ENCODE measurements around the gene ATP2B1. TPM values are rescaled to one million over a fixed set of nuclear protein-coding genes. Genes with fewer than 3 reads are reported as not detected.

Gene ATP2B1
- total and polyA plus RNA-seq, 2 donors (not counting 1 experiment from before 2014, with no cell fraction given) = 26.1 to 238 TPM

- H2AFZ ChIP-seq (ENCODE audit: insufficient read depth, low read depth, low read length, poor library complexity, severe bottlenecking) = no peak overlapping the region
- H3K36me3 ChIP-seq (replicated peaks in 1 of 2; ENCODE audit: control extremely low read depth in 1 of 2, control insufficient read depth in 1 of 2, extremely low read depth in 1 of 2, insufficient read depth in 2 of 2, low read length in 1 of 2) = no peaks in the 10 kb centered on the region
- Mint-ChIP-seq H3K27ac (peak overlapping the region; percentile 15), H3K9me3 (ENCODE audit: insufficient read depth) (peaks cover 12% of the 10 kb centered on the region), H3K27me3 (no peaks in the 10 kb centered on the region), H3K4me1 (peaks cover 16% of the 10 kb centered on the region), H3K4me3 (peak overlapping the region; percentile 93)
- intact Hi-C loops (cut with micrococcal nuclease) = no loop called here
- peaks cover 24% of the 10 kb centered on the region for H4K20me1 ChIP-seq (ENCODE audit: control insufficient read depth, insufficient read depth, low read length, poor library complexity, severe bottlenecking)
- peak overlapping the region; percentile 88 for H3K9ac ChIP-seq (ENCODE audit: low read length)
- peak; percentile 14 for DNase-seq
- H3K4me1 ChIP-seq (ENCODE audit: control insufficient read depth in 2 of 2, insufficient read depth in 2 of 2, low read length in 2 of 2) = peaks cover 12 to 16% of the 10 kb centered on the region in 2 donors
- peaks cover 33% of the 10 kb centered on the region for H3K79me2 ChIP-seq (ENCODE audit: control insufficient read depth, insufficient read depth, low read length)
- H3K4me3 ChIP-seq (ENCODE audit: control extremely low read depth in 1 of 5, extremely low read depth in 1 of 5, insufficient read depth in 1 of 5, low read depth in 2 of 5, low read length in 4 of 5) = peak overlapping the region; percentile 83 to 99 (median 97)
- H3K27me3 ChIP-seq (replicated peaks in 1 of 4; ENCODE audit: control extremely low read depth in 1 of 4, control insufficient read depth in 3 of 4, insufficient read depth in 4 of 4, low read length in 3 of 4) = no peaks in the 10 kb centered on the region
- H3K4me2 ChIP-seq (replicated peaks; ENCODE audit: low read depth, low read length, poor library complexity, severe bottlenecking) = peak overlapping the region; percentile 75
- CTCF ChIA-PET = interaction anchor here (1.0 kb wide), 1 partner anchor 15 kb away, joined by 3 read pairs; no protein-coding TSS in a partner anchor
- POLR2A ChIA-PET = interaction anchor here (1.4 to 3.0 kb wide), 3 partner anchors 46 to 216 kb away, joined by 4 to 67 read pairs (median 5); no protein-coding TSS in a partner anchor
- peak overlapping the region in 1 of 2 donors; percentile 95 for H3K27ac ChIP-seq (ENCODE audit: low read length in 2 of 2)
- no peak for ATAC-seq (ENCODE audit: low read depth)
- H3K9me3 ChIP-seq (ENCODE audit: control extremely low read depth in 1 of 3, control insufficient read depth in 2 of 3, insufficient read depth in 1 of 3, low read length in 2 of 3) = peaks cover 0 to 12% (median 11%) of the 10 kb centered on the region in 3 donors
- WGBS (ENCODE audit: insufficient coverage) = no CpG with 5 or more reads among the region's 7 CpGs
- TF ChIP-seq EZH2 (IDR thresholded peaks at IDR 0.05; ENCODE audit: borderline replicate concordance, insufficient read depth, low read depth, low read length, poor library complexity, severe bottlenecking) (no peak), CTCF (IDR thresholded peaks at IDR 0.05) (no peak)
Observed at GRCh38 chr12:89710873-89711750, 2.5 kb upstream of the ATP2B1 start.
